Stimulated activated naive CD8-positive, alpha-beta T cell treated with anti-CD3 and anti-CD28 coated beads, Interleukin-15, Interleukin-2, amounts not matched to agents 100 U/mL and 50 U/mL, for 24 hours (primary cell): ENCODE data around the gene EHD4.
A peak's percentile ranks its signal among the peaks of the same experiment; 100 is the strongest.

Experiments
- ATAC-seq: fragments of 150-1000 bp; cut with Tn5 transposase; one replicate; pipeline ENCODE4 v1.10.0; 2021
- DNase-seq: peaks from one replicate; pipeline ENCODE4 v3.0.0; 2021

EHD4 gene

GRCh38 chr15:41919954-41920538, 52.3 kb downstream of the EHD4 start:
- DNase-seq (no peak), ATAC-seq (no peak)

GRCh38 chr15:41919201-41919820, 53.0 kb downstream of the EHD4 start:
- DNase-seq: no peak
- peak; percentile 11 for ATAC-seq

GRCh38 chr15:41918506-41919126, 53.7 kb downstream of the EHD4 start:
- no peak for ATAC-seq
- DNase-seq: no peak

- ATAC-seq (no peak), DNase-seq (no peak)
Measured at GRCh38 chr15:41917767-41918430, 54.5 kb downstream of the EHD4 start.

- DNase-seq: no peak
- ATAC-seq: no peak
Measured at GRCh38 chr15:41915255-41915994, 56.9 kb downstream of the EHD4 start.

GRCh38 chr15:41914411-41914810, 57.9 kb downstream of the EHD4 start:
- DNase-seq: no peak
- ATAC-seq: no peak

GRCh38 chr15:41913256-41913655, 59.1 kb downstream of the EHD4 start:
- ATAC-seq (no peak), DNase-seq (no peak)

GRCh38 chr15:41911691-41912345, 60.5 kb downstream of the EHD4 start:
- no peak for ATAC-seq
- DNase-seq: no peak

GRCh38 chr15:41908736-41909461, 63.5 kb downstream of the EHD4 start:
- ATAC-seq: no peak
- DNase-seq: no peak

GRCh38 chr15:41907141-41907540, 65.2 kb downstream of the EHD4 start:
- ATAC-seq: no peak
- DNase-seq: no peak

GRCh38 chr15:41906608-41907007, 65.7 kb downstream of the EHD4 start:
- DNase-seq (no peak), ATAC-seq (no peak)

GRCh38 chr15:41905036-41905793, 67.1 kb downstream of the EHD4 start:
- ATAC-seq (no peak), DNase-seq (no peak)

GRCh38 chr15:41904541-41905005, 67.8 kb downstream of the EHD4 start:
- peak; percentile 78 for ATAC-seq
- peak; percentile 71 for DNase-seq

- ATAC-seq: no peak
- DNase-seq: no peak
Measured at GRCh38 chr15:41903782-41904181, 68.6 kb downstream of the EHD4 start.

GRCh38 chr15:41901431-41901830, 70.9 kb downstream of the EHD4 start:
- no peak for ATAC-seq
- no peak for DNase-seq

- DNase-seq: no peak
- ATAC-seq: no peak
Measured at GRCh38 chr15:41900526-41901380, 71.6 kb downstream of the EHD4 start.

- ATAC-seq: no peak
Measured at GRCh38 chr15:41899854-41900442, 72.4 kb downstream of the EHD4 start.

GRCh38 chr15:41897363-41897799, 75.0 kb downstream of the EHD4 start:
- no peak for DNase-seq
- no peak for ATAC-seq

More at GRCh38 chr15:41899854-41900442, 72.4 kb downstream of the EHD4 start:
- no peak for DNase-seq

- ATAC-seq (no peak), DNase-seq (no peak)
Measured at GRCh38 chr15:41896566-41896965, 75.8 kb downstream of the EHD4 start.
